Osteocyte (in vitro differentiated cells): ENCODE results near the gene ARL4C. TPM values are rescaled to one million over a fixed set of nuclear protein-coding genes. Genes with fewer than 3 reads are reported as not detected.

ENCODE experiments used
- DNase-seq: peaks from one replicate; pipeline ENCODE4 v3.0.0; 2021; ENCODE audit warnings: mixed read lengths; ENCODE audit not compliant: unreplicated experiment; ENCODE audit errors: extremely low spot score
- H3K27ac Mint-ChIP-seq: one replicate; pipeline ENCODE4 v1.8.0; 2021; ENCODE audit warnings: mild to moderate bottlenecking, mixed read lengths; ENCODE audit not compliant: unreplicated experiment
- H3K27me3 Mint-ChIP-seq: one replicate; pipeline ENCODE4 v1.8.0; 2021; ENCODE audit warnings: mixed read lengths; ENCODE audit not compliant: unreplicated experiment
- H3K36me3 Mint-ChIP-seq: one replicate; pipeline ENCODE4 v1.8.0; 2021; ENCODE audit warnings: mixed read lengths; ENCODE audit not compliant: unreplicated experiment
- H3K4me1 Mint-ChIP-seq: one replicate; pipeline ENCODE4 v1.8.0; 2021; ENCODE audit warnings: mixed read lengths; ENCODE audit not compliant: unreplicated experiment
- H3K4me3 Mint-ChIP-seq: one replicate; pipeline ENCODE4 v1.8.0; 2021; ENCODE audit warnings: mild to moderate bottlenecking, moderate library complexity, mixed read lengths; ENCODE audit not compliant: unreplicated experiment
- H3K9me3 Mint-ChIP-seq: one replicate; pipeline ENCODE4 v1.8.0; 2021; ENCODE audit warnings: mixed read lengths; ENCODE audit not compliant: unreplicated experiment
- total RNA-seq: library from RNA; stranded (reverse); gene quantifications from 2 replicates; pipeline ENCODE4 v1.2.1, GENCODE V29; 2021
- TF ChIP-seq, protein P1 (sequence below): fragments of 200-600 bp; sonication (generic); IDR thresholded peaks from 2 replicates; pipeline ENCODE4 v1.5.0; 2021; ENCODE audit warnings: antibody characterized with exemption, mild to moderate bottlenecking, moderate library complexity

Gene ARL4C
- total RNA-seq, 1 donor from 2014 or later, result 35.1 TPM

DNA sequence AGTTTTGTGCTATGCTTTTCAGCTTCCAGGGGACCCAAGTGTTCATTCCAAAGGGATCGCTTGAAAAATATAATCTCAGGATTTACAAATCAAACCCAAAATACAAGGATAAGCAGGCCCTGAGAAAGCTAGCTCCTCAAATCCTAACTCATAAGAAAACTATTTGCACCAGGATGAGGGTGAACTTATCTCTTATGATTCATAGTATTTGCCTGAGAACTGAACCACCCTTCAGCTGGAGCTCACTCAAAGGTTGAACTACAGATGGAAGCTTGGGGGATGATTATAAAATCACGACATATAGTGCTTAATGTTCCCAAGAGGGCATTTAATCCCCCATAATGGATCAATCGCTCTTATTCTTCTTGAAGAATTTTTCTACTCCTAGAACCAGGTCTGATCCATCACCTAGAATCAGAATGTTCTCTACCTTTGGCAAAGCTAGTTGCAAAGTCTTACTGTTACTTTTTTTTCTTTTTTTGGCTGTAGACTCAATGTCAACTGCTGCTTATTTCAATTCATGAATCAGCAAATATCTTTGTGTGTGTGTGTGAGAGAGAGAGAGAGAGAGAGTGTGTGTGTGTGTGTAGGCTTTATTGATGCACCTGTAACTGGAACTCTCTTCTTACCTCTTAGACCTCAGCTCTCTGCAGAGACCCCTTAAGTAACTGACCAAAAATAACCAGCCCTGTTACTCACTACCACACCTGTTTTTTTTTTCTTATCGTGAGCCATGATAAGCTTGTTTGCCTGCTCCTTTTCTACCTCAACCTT is 44.8 kb downstream of the ARL4C start:
- Mint-ChIP-seq H3K4me1 (peaks cover 50% of the 10 kb centered on the region), H3K36me3 (no peaks in the 10 kb centered on the region), H3K4me3 (no peak overlapping the region), H3K27me3 (no peaks in the 10 kb centered on the region), H3K27ac (peak overlapping the region; percentile 70), H3K9me3 (peaks cover 4% of the 10 kb centered on the region)
- TF ChIP-seq, protein P1, sequence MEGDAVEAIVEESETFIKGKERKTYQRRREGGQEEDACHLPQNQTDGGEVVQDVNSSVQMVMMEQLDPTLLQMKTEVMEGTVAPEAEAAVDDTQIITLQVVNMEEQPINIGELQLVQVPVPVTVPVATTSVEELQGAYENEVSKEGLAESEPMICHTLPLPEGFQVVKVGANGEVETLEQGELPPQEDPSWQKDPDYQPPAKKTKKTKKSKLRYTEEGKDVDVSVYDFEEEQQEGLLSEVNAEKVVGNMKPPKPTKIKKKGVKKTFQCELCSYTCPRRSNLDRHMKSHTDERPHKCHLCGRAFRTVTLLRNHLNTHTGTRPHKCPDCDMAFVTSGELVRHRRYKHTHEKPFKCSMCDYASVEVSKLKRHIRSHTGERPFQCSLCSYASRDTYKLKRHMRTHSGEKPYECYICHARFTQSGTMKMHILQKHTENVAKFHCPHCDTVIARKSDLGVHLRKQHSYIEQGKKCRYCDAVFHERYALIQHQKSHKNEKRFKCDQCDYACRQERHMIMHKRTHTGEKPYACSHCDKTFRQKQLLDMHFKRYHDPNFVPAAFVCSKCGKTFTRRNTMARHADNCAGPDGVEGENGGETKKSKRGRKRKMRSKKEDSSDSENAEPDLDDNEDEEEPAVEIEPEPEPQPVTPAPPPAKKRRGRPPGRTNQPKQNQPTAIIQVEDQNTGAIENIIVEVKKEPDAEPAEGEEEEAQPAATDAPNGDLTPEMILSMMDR, result no peak
- no peak for DNase-seq

DNA sequence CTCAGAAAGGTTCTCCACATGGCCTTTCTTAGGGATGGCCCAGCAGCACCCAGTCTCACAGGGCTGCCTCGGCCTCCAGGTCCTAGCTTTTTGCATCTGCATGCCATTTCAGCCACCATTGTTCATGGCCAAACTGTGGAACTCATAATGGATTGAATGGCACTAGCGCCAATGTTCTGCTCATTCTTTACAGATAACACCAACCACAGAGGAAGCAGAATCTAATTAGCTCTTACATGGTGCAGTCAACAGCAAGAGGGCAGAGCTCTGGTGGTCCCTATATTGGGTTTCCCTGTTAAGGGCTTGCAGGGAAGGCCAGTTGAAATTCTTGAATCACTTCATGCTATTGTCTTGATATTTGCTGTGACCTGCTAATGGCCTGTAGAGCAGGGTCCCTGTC is 45.6 kb downstream of the ARL4C start:
- no peak overlapping the region for H3K27ac Mint-ChIP-seq
- no peaks in the 10 kb centered on the region for H3K27me3 Mint-ChIP-seq
- no peaks in the 10 kb centered on the region for H3K36me3 Mint-ChIP-seq
- H3K4me1 Mint-ChIP-seq, result peaks cover 58% of the 10 kb centered on the region
- DNase-seq, result no peak
- TF ChIP-seq, protein P1, result no peak
- H3K9me3 Mint-ChIP-seq, result no peaks in the 10 kb centered on the region
- no peak overlapping the region for H3K4me3 Mint-ChIP-seq

DNA sequence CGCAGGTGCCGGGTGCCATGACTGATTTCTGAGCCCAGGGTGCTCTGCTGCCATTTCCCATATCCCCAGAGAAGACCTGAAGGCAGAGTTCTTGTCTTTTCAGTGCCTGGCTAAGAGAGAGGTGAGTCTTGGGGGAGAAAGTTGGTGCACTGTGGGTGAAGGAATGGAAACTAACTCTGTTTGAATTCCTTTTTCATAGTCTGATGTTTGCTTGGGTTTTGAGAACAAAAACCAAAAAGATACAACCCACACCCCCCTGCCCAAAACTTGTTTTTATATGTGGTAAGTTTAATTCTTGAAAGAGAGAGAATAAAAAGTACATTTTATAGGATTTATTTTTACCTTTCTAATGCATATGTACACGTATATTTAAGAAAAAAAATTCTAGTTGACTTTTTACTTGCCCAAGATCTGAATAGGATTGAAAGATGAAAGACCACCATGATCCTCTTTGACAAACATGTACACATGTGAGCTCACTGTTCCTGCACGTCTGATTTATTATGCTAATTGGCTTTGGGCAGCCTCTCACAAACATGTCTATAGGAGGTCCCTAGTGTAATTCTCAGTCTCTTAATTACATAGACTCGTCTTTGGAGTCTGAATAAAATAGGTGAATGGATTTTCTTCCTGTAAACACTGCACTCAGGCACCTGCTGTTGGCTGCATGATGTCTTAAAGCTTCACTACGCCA is 46.3 kb downstream of the ARL4C start:
- no peaks in the 10 kb centered on the region for H3K36me3 Mint-ChIP-seq

DNA sequence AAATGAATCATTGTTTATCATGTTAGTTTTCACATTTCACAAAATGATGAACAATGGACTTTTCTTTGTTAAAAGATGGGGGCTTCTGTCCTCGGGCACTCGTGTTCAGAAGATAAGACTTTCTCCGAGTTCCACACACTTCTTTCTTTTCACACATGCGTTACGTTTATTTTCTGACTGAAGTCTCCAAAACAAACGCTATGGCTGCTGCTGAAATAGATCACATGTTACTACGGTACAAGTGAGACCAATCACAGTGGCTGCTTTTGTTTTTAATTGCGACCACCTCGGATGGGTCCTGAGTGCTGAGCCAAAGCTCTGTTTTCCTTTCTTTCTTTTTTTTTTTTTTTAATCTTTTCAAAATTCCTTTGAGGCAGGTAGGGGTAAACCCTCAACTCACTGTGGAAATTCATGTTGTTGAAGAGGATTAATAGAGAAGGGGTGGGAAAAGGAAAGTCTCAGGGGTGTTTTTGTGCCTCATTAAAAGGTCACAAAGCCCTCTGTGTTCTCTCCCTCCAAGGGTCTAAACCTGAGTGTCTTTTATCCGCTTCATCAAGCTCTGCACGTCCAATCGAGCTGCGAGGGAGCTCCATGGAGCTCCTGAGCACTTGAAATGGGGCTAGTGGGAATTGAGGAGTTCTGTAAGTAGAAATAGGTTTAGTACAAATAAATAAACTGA is 48.2 kb downstream of the ARL4C start:
- H3K4me3 Mint-ChIP-seq, result no peak overlapping the region
- TF ChIP-seq, protein P1, result no peak
- H3K27ac Mint-ChIP-seq, result peak overlapping the region; percentile 70
- no peaks in the 10 kb centered on the region for H3K27me3 Mint-ChIP-seq
- no peaks in the 10 kb centered on the region for H3K36me3 Mint-ChIP-seq
- H3K9me3 Mint-ChIP-seq, result no peaks in the 10 kb centered on the region
- DNase-seq, result no peak
- peaks cover 76% of the 10 kb centered on the region for H3K4me1 Mint-ChIP-seq

More for the DNA sequence above, 46.3 kb downstream of the ARL4C start:
- H3K27me3 Mint-ChIP-seq, result no peaks in the 10 kb centered on the region
- H3K9me3 Mint-ChIP-seq, result no peaks in the 10 kb centered on the region
- H3K4me3 Mint-ChIP-seq, result no peak overlapping the region
- H3K4me1 Mint-ChIP-seq, result peaks cover 61% of the 10 kb centered on the region
- TF ChIP-seq, protein P1, result no peak
- H3K27ac Mint-ChIP-seq, result peak overlapping the region; percentile 4
- DNase-seq, result no peak

DNA sequence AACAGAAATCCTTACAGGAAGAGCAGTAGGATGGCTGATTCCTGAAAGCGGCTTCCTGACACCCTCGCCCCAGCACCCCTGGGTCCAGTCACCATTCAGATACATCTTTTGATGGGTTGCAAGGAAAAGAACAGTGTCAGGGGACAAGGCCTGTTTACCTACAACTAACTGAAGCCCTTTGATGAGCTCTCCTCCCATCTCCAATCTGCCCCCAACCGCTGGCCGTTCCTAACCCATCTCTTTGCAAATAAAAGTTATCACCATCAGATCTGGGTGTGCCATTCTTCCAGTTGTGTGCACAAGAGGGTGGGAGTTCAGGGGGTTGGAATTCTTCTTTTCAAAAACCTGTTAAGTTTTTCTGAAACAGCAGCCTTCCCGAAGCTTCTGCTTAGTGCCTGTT is 48.9 kb downstream of the ARL4C start:
- no peak overlapping the region for H3K4me3 Mint-ChIP-seq
- TF ChIP-seq, protein P1, result no peak
- H3K4me1 Mint-ChIP-seq, result peaks cover 83% of the 10 kb centered on the region
- no peaks in the 10 kb centered on the region for H3K27me3 Mint-ChIP-seq
- DNase-seq, result no peak
- no peaks in the 10 kb centered on the region for H3K9me3 Mint-ChIP-seq
- H3K27ac Mint-ChIP-seq, result peak overlapping the region; percentile 12
- no peaks in the 10 kb centered on the region for H3K36me3 Mint-ChIP-seq
